ENCODE results near the gene SLC6A19. TPM values are rescaled to one million over a fixed set of nuclear protein-coding genes. Genes with fewer than 3 reads are reported as not detected.

The SLC6A19 gene
- total RNA-seq, 1 donor from 2014 or later = 2.2 TPM

DNA sequence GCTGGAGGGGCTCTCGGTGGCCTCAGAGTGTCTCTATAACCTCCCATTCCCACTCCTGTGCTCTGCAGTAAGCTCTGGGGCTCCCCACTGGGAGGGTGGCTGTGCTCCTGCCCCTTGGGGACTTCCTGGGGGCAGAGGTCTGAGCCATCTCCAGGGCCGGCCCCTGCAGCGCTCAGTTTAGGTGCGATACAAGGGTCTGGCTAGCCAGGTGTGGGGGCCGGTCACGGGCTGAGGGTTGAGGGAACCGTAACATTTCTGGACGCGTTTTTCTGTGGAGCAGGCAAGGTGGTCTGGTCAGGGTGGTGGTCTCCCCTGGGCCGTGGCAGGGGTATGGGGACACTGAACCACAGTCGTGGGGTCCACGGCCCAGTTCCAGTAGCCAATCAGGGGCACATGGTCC, 38.0 kb upstream of the SLC6A19 start:
- H3K27ac Mint-ChIP-seq = no peak overlapping the region
- no peak overlapping the region for H3K4me3 Mint-ChIP-seq (ENCODE audit: low read depth)
- no peaks in the 10 kb centered on the region for H3K36me3 Mint-ChIP-seq (ENCODE audit: insufficient read depth)
- peaks cover 21% of the 10 kb centered on the region for H3K27me3 Mint-ChIP-seq
- no peaks in the 10 kb centered on the region for H3K9me3 Mint-ChIP-seq (ENCODE audit: low read depth)
- peaks cover 18% of the 10 kb centered on the region for H3K4me1 Mint-ChIP-seq (ENCODE audit: low read depth)
- DNase-seq (ENCODE audit: low spot score, unreplicated experiment) = no peak
- TF ChIP-seq, protein P1, sequence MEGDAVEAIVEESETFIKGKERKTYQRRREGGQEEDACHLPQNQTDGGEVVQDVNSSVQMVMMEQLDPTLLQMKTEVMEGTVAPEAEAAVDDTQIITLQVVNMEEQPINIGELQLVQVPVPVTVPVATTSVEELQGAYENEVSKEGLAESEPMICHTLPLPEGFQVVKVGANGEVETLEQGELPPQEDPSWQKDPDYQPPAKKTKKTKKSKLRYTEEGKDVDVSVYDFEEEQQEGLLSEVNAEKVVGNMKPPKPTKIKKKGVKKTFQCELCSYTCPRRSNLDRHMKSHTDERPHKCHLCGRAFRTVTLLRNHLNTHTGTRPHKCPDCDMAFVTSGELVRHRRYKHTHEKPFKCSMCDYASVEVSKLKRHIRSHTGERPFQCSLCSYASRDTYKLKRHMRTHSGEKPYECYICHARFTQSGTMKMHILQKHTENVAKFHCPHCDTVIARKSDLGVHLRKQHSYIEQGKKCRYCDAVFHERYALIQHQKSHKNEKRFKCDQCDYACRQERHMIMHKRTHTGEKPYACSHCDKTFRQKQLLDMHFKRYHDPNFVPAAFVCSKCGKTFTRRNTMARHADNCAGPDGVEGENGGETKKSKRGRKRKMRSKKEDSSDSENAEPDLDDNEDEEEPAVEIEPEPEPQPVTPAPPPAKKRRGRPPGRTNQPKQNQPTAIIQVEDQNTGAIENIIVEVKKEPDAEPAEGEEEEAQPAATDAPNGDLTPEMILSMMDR (IDR thresholded peaks at IDR 0.05; ENCODE audit: unreplicated experiment) = no peak

DNA sequence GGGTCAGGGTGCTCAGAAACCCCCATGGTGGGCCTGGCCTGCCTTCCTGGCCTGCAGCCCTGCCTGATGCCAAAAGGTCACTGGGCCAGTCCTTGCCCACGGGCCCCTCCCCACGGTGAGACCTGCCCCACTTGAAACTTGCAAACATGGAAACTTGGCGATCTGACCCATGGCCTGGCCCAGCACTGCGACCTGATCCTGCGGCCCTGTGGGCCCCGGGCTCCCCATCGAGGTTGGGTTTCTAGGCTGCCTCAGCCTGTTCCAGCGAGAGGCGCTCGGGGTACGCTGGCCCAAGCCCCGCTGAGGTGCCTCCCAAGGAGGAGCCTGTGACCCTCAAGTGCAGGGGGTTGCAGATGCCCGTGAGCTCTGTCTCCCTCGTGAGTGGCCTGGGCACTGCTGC, 37.5 kb upstream of the SLC6A19 start:
- no peaks in the 10 kb centered on the region for H3K36me3 Mint-ChIP-seq (ENCODE audit: insufficient read depth)
- H3K27me3 Mint-ChIP-seq = peaks cover 16% of the 10 kb centered on the region
- H3K4me1 Mint-ChIP-seq (ENCODE audit: low read depth) = peaks cover 18% of the 10 kb centered on the region
- H3K27ac Mint-ChIP-seq = no peak overlapping the region
- H3K9me3 Mint-ChIP-seq (ENCODE audit: low read depth) = no peaks in the 10 kb centered on the region
- TF ChIP-seq, protein P1 (IDR thresholded peaks at IDR 0.05; ENCODE audit: unreplicated experiment) = no peak
- no peak overlapping the region for H3K4me3 Mint-ChIP-seq (ENCODE audit: low read depth)
- DNase-seq (ENCODE audit: low spot score, unreplicated experiment) = no peak

DNA sequence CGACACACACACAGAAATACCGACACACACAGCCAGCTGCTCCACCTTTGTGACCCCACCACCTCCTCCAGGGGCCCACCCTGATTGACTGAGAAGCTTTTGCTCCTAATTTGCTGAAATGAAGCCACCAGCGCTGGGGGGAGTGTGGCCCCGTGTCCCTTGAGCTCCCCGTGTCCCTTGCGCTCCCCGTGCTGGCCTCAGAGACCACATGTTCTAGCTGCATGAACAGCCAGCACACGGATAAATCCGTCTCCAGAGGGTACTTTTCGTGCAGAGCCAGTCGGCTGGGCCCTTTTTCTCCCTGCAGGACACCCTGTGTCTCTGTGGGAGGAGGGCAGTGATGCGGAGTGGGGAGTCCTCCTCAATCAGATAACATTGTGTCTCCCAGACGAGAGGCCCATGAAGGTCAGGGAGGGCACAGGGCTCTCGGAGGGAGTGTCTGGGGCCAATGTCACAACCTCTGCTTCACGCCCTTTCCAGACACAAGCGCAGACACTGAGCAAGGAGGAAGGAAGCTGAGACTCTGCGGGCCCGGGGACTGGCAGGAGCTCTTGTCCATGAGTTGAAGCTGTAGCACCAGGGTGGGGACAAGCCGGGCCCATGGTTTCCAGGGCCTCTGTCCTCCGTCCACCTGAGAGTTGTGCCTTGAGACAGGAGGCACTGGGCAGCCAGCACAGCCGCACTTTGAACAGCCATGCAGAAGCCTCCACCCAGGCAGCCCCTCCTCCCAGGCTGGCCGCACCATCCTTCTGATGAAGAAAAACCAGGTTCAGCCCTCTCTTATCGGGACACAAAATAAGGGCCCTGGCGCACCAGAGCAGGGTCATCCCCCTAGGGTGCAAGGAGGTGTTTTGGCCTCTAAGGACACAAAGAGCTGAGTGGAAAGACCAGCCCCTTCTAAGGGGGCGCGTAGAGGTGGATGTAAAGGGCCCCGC, 36.4 kb upstream of the SLC6A19 start:
- Mint-ChIP-seq H3K4me3 (ENCODE audit: low read depth) (no peak overlapping the region), H3K9me3 (ENCODE audit: low read depth) (no peaks in the 10 kb centered on the region), H3K27me3 (peaks cover 5% of the 10 kb centered on the region), H3K27ac (no peak overlapping the region), H3K4me1 (ENCODE audit: low read depth) (peaks cover 10% of the 10 kb centered on the region), H3K36me3 (ENCODE audit: insufficient read depth) (no peaks in the 10 kb centered on the region)
- TF ChIP-seq, protein P1 (IDR thresholded peaks at IDR 0.05; ENCODE audit: unreplicated experiment) = no peak
- no peak for DNase-seq (ENCODE audit: low spot score, unreplicated experiment)

DNA sequence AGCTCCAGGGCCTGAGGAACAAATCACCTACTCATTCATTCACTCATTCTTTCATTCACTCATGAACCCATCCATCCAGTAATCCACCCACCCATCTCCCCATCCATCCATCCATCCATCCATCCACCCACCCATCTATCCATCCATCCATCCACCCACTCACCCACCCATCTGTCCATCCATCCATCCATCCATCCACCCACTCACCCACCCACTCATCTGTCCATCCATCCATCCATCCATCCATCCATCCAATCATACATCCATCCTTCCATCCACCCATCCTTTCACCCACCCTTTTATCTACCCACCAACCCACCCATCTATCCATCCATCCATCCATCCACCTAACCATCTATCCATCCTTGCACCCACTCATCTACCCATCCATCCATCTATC, 35.5 kb upstream of the SLC6A19 start:
- H3K27ac Mint-ChIP-seq = no peak overlapping the region
- no peak for DNase-seq (ENCODE audit: low spot score, unreplicated experiment)
- H3K4me3 Mint-ChIP-seq (ENCODE audit: low read depth) = no peak overlapping the region
- H3K36me3 Mint-ChIP-seq (ENCODE audit: insufficient read depth) = no peaks in the 10 kb centered on the region
- no peaks in the 10 kb centered on the region for H3K9me3 Mint-ChIP-seq (ENCODE audit: low read depth)
- TF ChIP-seq, protein P1 (IDR thresholded peaks at IDR 0.05; ENCODE audit: unreplicated experiment) = no peak
- peaks cover 3% of the 10 kb centered on the region for H3K27me3 Mint-ChIP-seq
- peaks cover 4% of the 10 kb centered on the region for H3K4me1 Mint-ChIP-seq (ENCODE audit: low read depth)

DNA sequence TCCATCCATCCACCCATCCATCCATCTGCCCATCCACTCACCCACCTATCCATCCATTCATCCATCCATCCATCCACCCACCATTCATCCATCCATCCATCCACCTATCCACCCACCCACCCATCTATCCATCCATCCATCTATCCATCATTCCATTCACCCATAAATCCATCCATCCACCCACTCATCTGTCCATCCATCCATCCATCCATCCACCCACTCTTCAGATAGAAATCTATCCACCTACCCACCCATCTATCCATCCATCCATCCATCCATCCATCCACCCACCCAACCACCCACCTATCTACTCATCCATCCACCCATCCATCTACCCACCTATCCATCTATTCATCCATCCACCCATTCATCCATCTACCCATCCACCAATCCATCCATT, 35.0 kb upstream of the SLC6A19 start:
- TF ChIP-seq, protein P1 (IDR thresholded peaks at IDR 0.05; ENCODE audit: unreplicated experiment) = no peak
- Mint-ChIP-seq H3K27me3 (peaks cover 3% of the 10 kb centered on the region), H3K27ac (no peak overlapping the region), H3K4me1 (ENCODE audit: low read depth) (peaks cover 4% of the 10 kb centered on the region), H3K9me3 (ENCODE audit: low read depth) (no peaks in the 10 kb centered on the region), H3K4me3 (ENCODE audit: low read depth) (no peak overlapping the region), H3K36me3 (ENCODE audit: insufficient read depth) (no peaks in the 10 kb centered on the region)
- DNase-seq (ENCODE audit: low spot score, unreplicated experiment) = no peak
